DND-41 (cell line): ENCODE results near the gene ZNF211.

Experiments
- ATAC-seq: fragments of 200-7000 bp; cut with Tn5 transposase; 3 replicates; pipeline ENCODE4 v1.9.1; 2021; ENCODE audit warnings: low read depth; ENCODE audit not compliant: insufficient read depth
- DNase-seq: peaks from one replicate; pipeline ENCODE4 v3.0.0-alpha.2; 2020
- H2AFZ ChIP-seq: 2 replicates; pipeline ENCODE4 v1.6.0; 2012; ENCODE audit warnings: low read depth, low read length
- H3K27ac ChIP-seq: 2 replicates; pipeline ENCODE4 v1.5.1; 2012; ENCODE audit warnings: low read length, inconsistent platforms
- H3K27me3 ChIP-seq: fragments of 200-600 bp; sonication (generic); 2 replicates; pipeline ENCODE4 v1.6.0; 2012; ENCODE audit warnings: low read length, mild to moderate bottlenecking, inconsistent platforms; ENCODE audit not compliant: insufficient read depth, poor library complexity
- H3K36me3 ChIP-seq: 2 replicates; pipeline ENCODE4 v1.5.1; 2012; ENCODE audit warnings: low read length, inconsistent platforms; ENCODE audit not compliant: insufficient read depth
- H3K4me1 ChIP-seq: 2 replicates; pipeline ENCODE4 v1.5.1; 2012; ENCODE audit warnings: mild to moderate bottlenecking, low read length; ENCODE audit not compliant: insufficient read depth
- H3K4me2 ChIP-seq: 2 replicates; pipeline ENCODE4 v1.6.0; 2012; ENCODE audit warnings: mild to moderate bottlenecking, moderate library complexity, low read length, inconsistent platforms; ENCODE audit not compliant: insufficient read depth
- H3K4me3 ChIP-seq, 2 experiments: fragments of 200-600 bp in 1 of 2; shearing (Covaris generic) in 1 of 2; 2 replicates each; pipeline ENCODE4 v1.5.1; 2012 to 2016; ENCODE audit warnings: inconsistent platforms in 2 of 2, low read length in 2 of 2, mild to moderate bottlenecking in 2 of 2, low read depth in 1 of 2, moderate library complexity in 1 of 2
- H3K79me2 ChIP-seq: 2 replicates; pipeline ENCODE4 v1.6.0; 2012; ENCODE audit warnings: low read length, inconsistent platforms; ENCODE audit not compliant: insufficient read depth
- H3K9ac ChIP-seq: 2 replicates; pipeline ENCODE4 v1.6.0; 2012; ENCODE audit warnings: low read depth, mild to moderate bottlenecking, inconsistent platforms, low read length, moderate library complexity
- H3K9me3 ChIP-seq: 2 replicates; pipeline ENCODE4 v1.5.1; 2012; ENCODE audit warnings: low read length, moderate library complexity, mild to moderate bottlenecking, inconsistent platforms; ENCODE audit not compliant: insufficient read depth, severe bottlenecking
- H4K20me1 ChIP-seq: 2 replicates; pipeline ENCODE4 v1.6.0; 2012; ENCODE audit warnings: low read length; ENCODE audit not compliant: insufficient read depth
- CTCF ChIP-seq: IDR thresholded peaks from 2 replicates; pipeline ENCODE4 v1.5.1; 2012; ENCODE audit warnings: borderline replicate concordance, low read length, moderate library complexity, mild to moderate bottlenecking; ENCODE audit not compliant: poor library complexity, severe bottlenecking; ENCODE audit errors: extremely low read depth
- EZH2 ChIP-seq: IDR thresholded peaks from 3 replicates; pipeline ENCODE4 v1.6.1; 2012; ENCODE audit warnings: borderline replicate concordance, low read depth, mild to moderate bottlenecking, moderate library complexity, low read length, inconsistent platforms; ENCODE audit not compliant: severe bottlenecking

Gene ZNF211

GRCh38 chr19:57688011-57688763 is 55.2 kb downstream of the ZNF211 start:
- no peak overlapping the region for H3K4me2 ChIP-seq
- no peak overlapping the region for H3K27ac ChIP-seq
- H3K36me3 ChIP-seq = peaks cover 69% of the 10 kb centered on the region
- peaks cover 17% of the 10 kb centered on the region for H3K4me1 ChIP-seq
- peaks cover 96% of the 10 kb centered on the region for H3K79me2 ChIP-seq
- no peak overlapping the region for H2AFZ ChIP-seq
- H3K9ac ChIP-seq = no peak overlapping the region
- H3K27me3 ChIP-seq = no peaks in the 10 kb centered on the region
- TF ChIP-seq EZH2 (no peak), CTCF (no peak)
- H3K4me3 ChIP-seq = no peak overlapping the region
- peaks cover 58% of the 10 kb centered on the region for H3K9me3 ChIP-seq
- DNase-seq = no peak
- no peak for ATAC-seq
- H4K20me1 ChIP-seq = peaks cover 32% of the 10 kb centered on the region; the same call in 1 of the 2 replicates

GRCh38 chr19:57689750-57690149 is 56.8 kb downstream of the ZNF211 start:
- TF ChIP-seq EZH2 (no peak), CTCF (no peak)
- no peak overlapping the region for H3K4me2 ChIP-seq
- H3K36me3 ChIP-seq = peaks cover 53% of the 10 kb centered on the region
- H4K20me1 ChIP-seq = peaks cover 31% of the 10 kb centered on the region; the same call in 1 of the 2 replicates
- H3K9ac ChIP-seq = no peak overlapping the region
- H3K9me3 ChIP-seq = peaks cover 42% of the 10 kb centered on the region
- peaks cover 91% of the 10 kb centered on the region for H3K79me2 ChIP-seq
- H3K27ac ChIP-seq = no peak overlapping the region
- H2AFZ ChIP-seq = no peak overlapping the region
- no peak overlapping the region for H3K4me3 ChIP-seq
- peaks cover under 1% of the 10 kb centered on the region; the same call in 1 of the 2 replicates for H3K4me1 ChIP-seq
- ATAC-seq = no peak
- no peaks in the 10 kb centered on the region for H3K27me3 ChIP-seq
- no peak for DNase-seq
